Measurements from ENCODE around the gene CAMTA1.

The CAMTA1 gene

GRCh38 chr1:6907201-6907600 is 121.9 kb downstream of the CAMTA1 start:
- H3K4me3 ChIP-seq (ENCODE audit: low read depth in 1 of 5, low read length in 5 of 5) = no peak overlapping the region
- H3K27ac ChIP-seq (ENCODE audit: low read depth, low read length) = no peak overlapping the region
- peaks cover 0 to 24% (median 0%) of the 10 kb centered on the region in 5 donors for H3K4me1 ChIP-seq (ENCODE audit: control insufficient read depth in 5 of 5, insufficient read depth in 5 of 5, low read length in 5 of 5)

GRCh38 chr1:6907676-6908434 is 122.6 kb downstream of the CAMTA1 start:
- H3K4me1 ChIP-seq (ENCODE audit: control insufficient read depth in 5 of 5, insufficient read depth in 5 of 5, low read length in 5 of 5) = peaks cover 0 to 29% (median 0%) of the 10 kb centered on the region in 5 donors
- no peaks in the 10 kb centered on the region for H3K9me3 ChIP-seq (ENCODE audit: control insufficient read depth in 5 of 5, low read length in 5 of 5)
- no peak overlapping the region for H3K4me3 ChIP-seq (ENCODE audit: low read depth in 1 of 5, low read length in 5 of 5)
- H3K9ac ChIP-seq (ENCODE audit: low read length in 5 of 5) = no peak overlapping the region
- peaks cover 0 to 27% (median 14%) of the 10 kb centered on the region in 5 donors for H3K27me3 ChIP-seq (ENCODE audit: control insufficient read depth in 5 of 5, insufficient read depth in 4 of 5, low read length in 5 of 5)
- H3K36me3 ChIP-seq (ENCODE audit: control insufficient read depth in 5 of 5, insufficient read depth in 5 of 5, low read length in 5 of 5) = no peaks in the 10 kb centered on the region
- no peak overlapping the region for H3K27ac ChIP-seq (ENCODE audit: low read depth, low read length)

More at GRCh38 chr1:6907201-6907600, 121.9 kb downstream of the CAMTA1 start:
- H3K36me3 ChIP-seq (ENCODE audit: control insufficient read depth in 5 of 5, insufficient read depth in 5 of 5, low read length in 5 of 5) = no peaks in the 10 kb centered on the region
- H3K9ac ChIP-seq (ENCODE audit: low read length in 5 of 5) = no peak overlapping the region
- peaks cover 0 to 20% (median 11%) of the 10 kb centered on the region in 5 donors for H3K27me3 ChIP-seq (ENCODE audit: control insufficient read depth in 5 of 5, insufficient read depth in 4 of 5, low read length in 5 of 5)
- H3K9me3 ChIP-seq (ENCODE audit: control insufficient read depth in 5 of 5, low read length in 5 of 5) = no peaks in the 10 kb centered on the region

- Histone ChIP-seq H3K27ac (ENCODE audit: low read depth, low read length) (no peak overlapping the region), H3K4me1 (ENCODE audit: control insufficient read depth in 5 of 5, insufficient read depth in 5 of 5, low read length in 5 of 5) (peaks cover 0 to 29% (median 0%) of the 10 kb centered on the region in 5 donors), H3K9me3 (ENCODE audit: control insufficient read depth in 5 of 5, low read length in 5 of 5) (peaks cover 4 to 7% (median 6%) of the 10 kb centered on the region in 5 donors), H3K4me3 (ENCODE audit: low read depth in 1 of 5, low read length in 5 of 5) (no peak overlapping the region), H3K27me3 (ENCODE audit: control insufficient read depth in 5 of 5, insufficient read depth in 4 of 5, low read length in 5 of 5) (peaks cover 0 to 36% (median 17%) of the 10 kb centered on the region in 5 donors), H3K9ac (ENCODE audit: low read length in 5 of 5) (no peak overlapping the region), H3K36me3 (ENCODE audit: control insufficient read depth in 5 of 5, insufficient read depth in 5 of 5, low read length in 5 of 5) (no peaks in the 10 kb centered on the region)
These were observed 124.1 kb downstream of the CAMTA1 start for GRCh38 chr1:6909401-6909800.

GRCh38 chr1:6909857-6910256 is 124.6 kb downstream of the CAMTA1 start:
- H3K27ac ChIP-seq (ENCODE audit: low read depth, low read length) = no peak overlapping the region
- no peak overlapping the region for H3K9ac ChIP-seq (ENCODE audit: low read length in 5 of 5)
- H3K36me3 ChIP-seq (ENCODE audit: control insufficient read depth in 5 of 5, insufficient read depth in 5 of 5, low read length in 5 of 5) = no peaks in the 10 kb centered on the region
- H3K4me1 ChIP-seq (ENCODE audit: control insufficient read depth in 5 of 5, insufficient read depth in 5 of 5, low read length in 5 of 5) = peaks cover 0 to 29% (median 0%) of the 10 kb centered on the region in 5 donors
- no peak overlapping the region for H3K4me3 ChIP-seq (ENCODE audit: low read depth in 1 of 5, low read length in 5 of 5)
- H3K27me3 ChIP-seq (ENCODE audit: control insufficient read depth in 5 of 5, insufficient read depth in 4 of 5, low read length in 5 of 5) = peaks cover 0 to 39% (median 17%) of the 10 kb centered on the region in 5 donors
- peaks cover 4 to 7% (median 6%) of the 10 kb centered on the region in 5 donors for H3K9me3 ChIP-seq (ENCODE audit: control insufficient read depth in 5 of 5, low read length in 5 of 5)

GRCh38 chr1:6911021-6911941 is 126.0 kb downstream of the CAMTA1 start:
- Histone ChIP-seq H3K9me3 (ENCODE audit: control insufficient read depth in 5 of 5, low read length in 5 of 5) (peaks cover 4 to 7% (median 6%) of the 10 kb centered on the region in 5 donors), H3K27ac (ENCODE audit: low read depth, low read length) (no peak overlapping the region), H3K27me3 (ENCODE audit: control insufficient read depth in 5 of 5, insufficient read depth in 4 of 5, low read length in 5 of 5) (peaks cover 0 to 43% (median 23%) of the 10 kb centered on the region in 5 donors), H3K36me3 (ENCODE audit: control insufficient read depth in 5 of 5, insufficient read depth in 5 of 5, low read length in 5 of 5) (no peaks in the 10 kb centered on the region), H3K9ac (ENCODE audit: low read length in 5 of 5) (no peak overlapping the region), H3K4me1 (ENCODE audit: control insufficient read depth in 5 of 5, insufficient read depth in 5 of 5, low read length in 5 of 5) (peaks cover 0 to 29% (median 0%) of the 10 kb centered on the region in 5 donors), H3K4me3 (ENCODE audit: low read depth in 1 of 5, low read length in 5 of 5) (no peak overlapping the region)

GRCh38 chr1:6911974-6912373 is 126.7 kb downstream of the CAMTA1 start:
- no peak overlapping the region for H3K27ac ChIP-seq (ENCODE audit: low read depth, low read length)
- H3K9ac ChIP-seq (ENCODE audit: low read length in 5 of 5) = no peak overlapping the region
- peaks cover 4 to 7% (median 6%) of the 10 kb centered on the region in 5 donors for H3K9me3 ChIP-seq (ENCODE audit: control insufficient read depth in 5 of 5, low read length in 5 of 5)
- H3K4me3 ChIP-seq (ENCODE audit: low read depth in 1 of 5, low read length in 5 of 5) = no peak overlapping the region
- no peaks in the 10 kb centered on the region for H3K36me3 ChIP-seq (ENCODE audit: control insufficient read depth in 5 of 5, insufficient read depth in 5 of 5, low read length in 5 of 5)
- peaks cover 0 to 50% (median 26%) of the 10 kb centered on the region in 5 donors for H3K27me3 ChIP-seq (ENCODE audit: control insufficient read depth in 5 of 5, insufficient read depth in 4 of 5, low read length in 5 of 5)
- H3K4me1 ChIP-seq (ENCODE audit: control insufficient read depth in 5 of 5, insufficient read depth in 5 of 5, low read length in 5 of 5) = peaks cover 0 to 26% (median 0%) of the 10 kb centered on the region in 5 donors

GRCh38 chr1:6912518-6912917 is 127.3 kb downstream of the CAMTA1 start:
- Histone ChIP-seq H3K9ac (ENCODE audit: low read length in 5 of 5) (no peak overlapping the region), H3K27ac (ENCODE audit: low read depth, low read length) (no peak overlapping the region), H3K4me3 (ENCODE audit: low read depth in 1 of 5, low read length in 5 of 5) (no peak overlapping the region), H3K36me3 (ENCODE audit: control insufficient read depth in 5 of 5, insufficient read depth in 5 of 5, low read length in 5 of 5) (no peaks in the 10 kb centered on the region), H3K4me1 (ENCODE audit: control insufficient read depth in 5 of 5, insufficient read depth in 5 of 5, low read length in 5 of 5) (peaks cover 0 to 23% (median 0%) of the 10 kb centered on the region in 5 donors), H3K9me3 (ENCODE audit: control insufficient read depth in 5 of 5, low read length in 5 of 5) (peaks cover 4 to 7% (median 6%) of the 10 kb centered on the region in 5 donors), H3K27me3 (ENCODE audit: control insufficient read depth in 5 of 5, insufficient read depth in 4 of 5, low read length in 5 of 5) (peaks cover 0 to 53% (median 26%) of the 10 kb centered on the region in 5 donors)

GRCh38 chr1:6913086-6913485 is 127.8 kb downstream of the CAMTA1 start:
- Histone ChIP-seq H3K4me1 (ENCODE audit: control insufficient read depth in 5 of 5, insufficient read depth in 5 of 5, low read length in 5 of 5) (peaks cover 1 to 23% (median 4%) of the 10 kb centered on the region in 5 donors), H3K9me3 (ENCODE audit: control insufficient read depth in 5 of 5, low read length in 5 of 5) (peaks cover 4 to 7% (median 6%) of the 10 kb centered on the region in 5 donors), H3K9ac (ENCODE audit: low read length in 5 of 5) (no peak overlapping the region), H3K27me3 (ENCODE audit: control insufficient read depth in 5 of 5, insufficient read depth in 4 of 5, low read length in 5 of 5) (peaks cover 0 to 48% (median 23%) of the 10 kb centered on the region in 5 donors), H3K36me3 (ENCODE audit: control insufficient read depth in 5 of 5, insufficient read depth in 5 of 5, low read length in 5 of 5) (no peaks in the 10 kb centered on the region), H3K4me3 (ENCODE audit: low read depth in 1 of 5, low read length in 5 of 5) (no peak overlapping the region), H3K27ac (ENCODE audit: low read depth, low read length) (no peak overlapping the region)

- H3K4me1 ChIP-seq (ENCODE audit: control insufficient read depth in 5 of 5, insufficient read depth in 5 of 5, low read length in 5 of 5) = peaks cover 1 to 23% (median 9%) of the 10 kb centered on the region in 5 donors
- H3K9ac ChIP-seq (ENCODE audit: low read length in 5 of 5) = no peak overlapping the region
- no peaks in the 10 kb centered on the region for H3K36me3 ChIP-seq (ENCODE audit: control insufficient read depth in 5 of 5, insufficient read depth in 5 of 5, low read length in 5 of 5)
- peaks cover 4 to 7% (median 6%) of the 10 kb centered on the region in 5 donors for H3K9me3 ChIP-seq (ENCODE audit: control insufficient read depth in 5 of 5, low read length in 5 of 5)
- H3K4me3 ChIP-seq (ENCODE audit: low read depth in 1 of 5, low read length in 5 of 5) = no peak overlapping the region
- H3K27me3 ChIP-seq (ENCODE audit: control insufficient read depth in 5 of 5, insufficient read depth in 4 of 5, low read length in 5 of 5) = peaks cover 0 to 47% (median 23%) of the 10 kb centered on the region in 5 donors
- H3K27ac ChIP-seq (ENCODE audit: low read depth, low read length) = no peak overlapping the region
These were observed 129.5 kb downstream of the CAMTA1 start for GRCh38 chr1:6914706-6915105.

Measured in subcutaneous abdominal adipose tissue (tissue), 5 donors.